GM12873 (cell line): ENCODE results near the gene TAS2R60.

Experiments
- CTCF ChIP-seq: IDR thresholded peaks from 2 replicates; pipeline ENCODE4 v1.5.1; 2012; ENCODE audit warnings: low read depth, mild to moderate bottlenecking, moderate library complexity, low read length, control low read depth; ENCODE audit not compliant: insufficient read depth; ENCODE audit errors: missing control alignments

Gene TAS2R60

GRCh38 chr7:143415742-143416397, 27.4 kb upstream of the TAS2R60 start:
- peak; percentile 1 for TF ChIP-seq CTCF

- TF ChIP-seq CTCF = peak; percentile 58
Measured at GRCh38 chr7:143416565-143417149, 26.6 kb upstream of the TAS2R60 start.

- no peak for TF ChIP-seq CTCF
Measured at GRCh38 chr7:143417734-143418383, 25.4 kb upstream of the TAS2R60 start.

- TF ChIP-seq CTCF = no peak
Measured at GRCh38 chr7:143418681-143419458, 24.4 kb upstream of the TAS2R60 start.

GRCh38 chr7:143419880-143420279, 23.4 kb upstream of the TAS2R60 start:
- no peak for TF ChIP-seq CTCF

GRCh38 chr7:143422033-143422432, 21.2 kb upstream of the TAS2R60 start:
- TF ChIP-seq CTCF = no peak
